SK-N-MC (cell line): Measurements from ENCODE around the gene MAP1B.

ENCODE experiments used
- DNase-seq: peaks from one replicate; pipeline ENCODE4 v3.0.0-alpha.2; 2011; ENCODE audit warnings: low read depth, low spot score
- H3K27ac ChIP-seq: fragments of 200-600 bp; sonication (generic); 2 replicates; pipeline ENCODE4 v1.5.1; 2016; ENCODE audit warnings: mixed run types
- H3K36me3 ChIP-seq: fragments of 200-600 bp; sonication (generic); 2 replicates; pipeline ENCODE4 v1.6.1; 2017; ENCODE audit warnings: antibody characterized with exemption, low read length, mixed read lengths; ENCODE audit not compliant: insufficient read depth
- H3K4me3 ChIP-seq: fragments of 200-600 bp; sonication (generic); 2 replicates; pipeline ENCODE4 v1.5.1; 2016
- H3K9ac ChIP-seq: fragments of 200-600 bp; sonication (generic); 2 replicates; pipeline ENCODE4 v1.8.0; 2017; ENCODE audit warnings: mixed run types, mixed read lengths; ENCODE audit not compliant: insufficient read length
- H3K9me3 ChIP-seq: fragments of 200-600 bp; sonication (generic); 2 replicates; pipeline ENCODE4 v1.6.1; 2017; ENCODE audit warnings: low read depth, mild to moderate bottlenecking, antibody characterized with exemption, low read length, moderate library complexity, mixed read lengths
- EZH2 ChIP-seq: fragments of 200-600 bp; sonication (generic); IDR thresholded peaks from one replicate; pipeline ENCODE4 v1.6.1; 2017; ENCODE audit warnings: antibody characterized with exemption
- FOXP2 ChIP-seq: optimal IDR thresholded peaks from 2 replicates; pipeline ENCODE3; 2011; ENCODE audit warnings: mild to moderate bottlenecking, moderate library complexity; ENCODE audit not compliant: insufficient read depth; ENCODE audit errors: extremely low read length, control extremely low read depth
- POLR2AphosphoS5 ChIP-seq: IDR thresholded peaks from 2 replicates; pipeline ENCODE4 v1.6.1; 2012; ENCODE audit warnings: mild to moderate bottlenecking, low read depth, low read length, borderline replicate concordance

MAP1B gene

GRCh38 chr5:72109625-72110024, 2.4 kb downstream of the MAP1B start:
- Histone ChIP-seq H3K4me3 (peak overlapping the region; percentile 93; the same call in 1 of the 2 replicates), H3K27ac (no peak overlapping the region), H3K9me3 (no peaks in the 10 kb centered on the region), H3K9ac (no peak overlapping the region), H3K36me3 (no peaks in the 10 kb centered on the region)
- TF ChIP-seq FOXP2 (no peak), POLR2AphosphoS5 (no peak), EZH2 (no peak)
- DNase-seq = no peak

- no peak overlapping the region for H3K9ac ChIP-seq
- DNase-seq = no peak
- H3K4me3 ChIP-seq = peak overlapping the region; percentile 54
- H3K27ac ChIP-seq = peak overlapping the region; percentile 37
- H3K9me3 ChIP-seq = no peaks in the 10 kb centered on the region
- peaks cover 4% of the 10 kb centered on the region; the same call in 1 of the 2 replicates for H3K36me3 ChIP-seq
- TF ChIP-seq POLR2AphosphoS5 = no peak
- no peak for TF ChIP-seq FOXP2
- TF ChIP-seq EZH2 = no peak
Measured at GRCh38 chr5:72110394-72111013, 3.2 kb downstream of the MAP1B start.

- no peak overlapping the region for H3K9ac ChIP-seq
- H3K36me3 ChIP-seq = peaks cover 21% of the 10 kb centered on the region
- H3K9me3 ChIP-seq = no peaks in the 10 kb centered on the region
- H3K4me3 ChIP-seq = no peak overlapping the region
- TF ChIP-seq FOXP2 (no peak), POLR2AphosphoS5 (no peak), EZH2 (no peak)
- H3K27ac ChIP-seq = no peak overlapping the region
- DNase-seq = no peak
Measured at GRCh38 chr5:72112389-72112788, 5.1 kb downstream of the MAP1B start.

- TF ChIP-seq EZH2 (no peak), POLR2AphosphoS5 (no peak), FOXP2 (no peak)
- Histone ChIP-seq H3K9ac (no peak overlapping the region), H3K27ac (no peak overlapping the region), H3K36me3 (peaks cover 38% of the 10 kb centered on the region), H3K4me3 (no peak overlapping the region), H3K9me3 (no peaks in the 10 kb centered on the region)
- no peak for DNase-seq
Measured at GRCh38 chr5:72114629-72115028, 7.4 kb downstream of the MAP1B start.

- H3K9ac ChIP-seq = no peak overlapping the region
- H3K36me3 ChIP-seq = peaks cover 38% of the 10 kb centered on the region
- DNase-seq = no peak
- no peak overlapping the region for H3K27ac ChIP-seq
- TF ChIP-seq POLR2AphosphoS5 (no peak), FOXP2 (no peak), EZH2 (no peak)
- H3K9me3 ChIP-seq = no peaks in the 10 kb centered on the region
- H3K4me3 ChIP-seq = no peak overlapping the region
Measured at GRCh38 chr5:72115296-72115695, 8.0 kb downstream of the MAP1B start.

GRCh38 chr5:72117307-72117706, 10.0 kb downstream of the MAP1B start:
- no peak for TF ChIP-seq EZH2
- no peak for TF ChIP-seq POLR2AphosphoS5
- no peak overlapping the region for H3K9ac ChIP-seq
- H3K4me3 ChIP-seq = no peak overlapping the region
- DNase-seq = no peak
- H3K27ac ChIP-seq = no peak overlapping the region
- H3K9me3 ChIP-seq = no peaks in the 10 kb centered on the region
- peaks cover 38% of the 10 kb centered on the region for H3K36me3 ChIP-seq

GRCh38 chr5:72121052-72121779, 13.9 kb downstream of the MAP1B start:
- no peak for DNase-seq
- H3K4me3 ChIP-seq = no peak overlapping the region
- no peak for TF ChIP-seq POLR2AphosphoS5
- TF ChIP-seq EZH2 = no peak
- no peak for TF ChIP-seq FOXP2
- no peak overlapping the region for H3K27ac ChIP-seq
- H3K9me3 ChIP-seq = no peaks in the 10 kb centered on the region
- peaks cover 27% of the 10 kb centered on the region for H3K36me3 ChIP-seq
- H3K9ac ChIP-seq = no peak overlapping the region

GRCh38 chr5:72121780-72122445, 14.6 kb downstream of the MAP1B start:
- no peak for DNase-seq
- no peak overlapping the region for H3K27ac ChIP-seq
- no peak overlapping the region for H3K9ac ChIP-seq
- H3K9me3 ChIP-seq = no peaks in the 10 kb centered on the region
- no peak overlapping the region for H3K4me3 ChIP-seq
- peaks cover 20% of the 10 kb centered on the region for H3K36me3 ChIP-seq
- no peak for TF ChIP-seq POLR2AphosphoS5
- no peak for TF ChIP-seq FOXP2
- no peak for TF ChIP-seq EZH2

- DNase-seq = no peak
- Histone ChIP-seq H3K9me3 (no peaks in the 10 kb centered on the region), H3K36me3 (peaks cover 15% of the 10 kb centered on the region), H3K9ac (no peak overlapping the region), H3K4me3 (no peak overlapping the region), H3K27ac (no peak overlapping the region)
- TF ChIP-seq EZH2 (no peak), POLR2AphosphoS5 (no peak), FOXP2 (no peak)
Measured at GRCh38 chr5:72122602-72123001, 15.3 kb downstream of the MAP1B start.
